LNCaP clone FGC (cell line): Measurements from ENCODE around the gene NPC2.
A peak's percentile ranks its signal among the peaks of the same experiment; 100 is the strongest.
"Not testable (repeated sequence)": the region's sequence is repeated elsewhere in the genome, so short reads cannot be mapped to it uniquely, and the experiment has no call there.

Experiments
- DNase-seq: peaks from one replicate; pipeline ENCODE4 v3.0.0-alpha.2; 2011; ENCODE audit warnings: low read depth
- H3K4me3 ChIP-seq: 2 replicates; pipeline ENCODE4 v1.5.1; 2011; ENCODE audit warnings: mild to moderate bottlenecking, low read depth, low read length, control low read depth
- TF ChIP-seq, protein P1 (sequence below): IDR thresholded peaks from 2 replicates; pipeline ENCODE4 v1.5.1; 2012; ENCODE audit warnings: mild to moderate bottlenecking; ENCODE audit not compliant: control insufficient read depth, insufficient read depth; ENCODE audit errors: extremely low read depth

Gene NPC2

GRCh38 chr14:74492776-74493342 is at the start of gene NPC2:
NPC2 (minus strand) TSS chr14:74493305; CDS start chr14:74493274, 31 bp downstream.
- TF ChIP-seq, protein P1, sequence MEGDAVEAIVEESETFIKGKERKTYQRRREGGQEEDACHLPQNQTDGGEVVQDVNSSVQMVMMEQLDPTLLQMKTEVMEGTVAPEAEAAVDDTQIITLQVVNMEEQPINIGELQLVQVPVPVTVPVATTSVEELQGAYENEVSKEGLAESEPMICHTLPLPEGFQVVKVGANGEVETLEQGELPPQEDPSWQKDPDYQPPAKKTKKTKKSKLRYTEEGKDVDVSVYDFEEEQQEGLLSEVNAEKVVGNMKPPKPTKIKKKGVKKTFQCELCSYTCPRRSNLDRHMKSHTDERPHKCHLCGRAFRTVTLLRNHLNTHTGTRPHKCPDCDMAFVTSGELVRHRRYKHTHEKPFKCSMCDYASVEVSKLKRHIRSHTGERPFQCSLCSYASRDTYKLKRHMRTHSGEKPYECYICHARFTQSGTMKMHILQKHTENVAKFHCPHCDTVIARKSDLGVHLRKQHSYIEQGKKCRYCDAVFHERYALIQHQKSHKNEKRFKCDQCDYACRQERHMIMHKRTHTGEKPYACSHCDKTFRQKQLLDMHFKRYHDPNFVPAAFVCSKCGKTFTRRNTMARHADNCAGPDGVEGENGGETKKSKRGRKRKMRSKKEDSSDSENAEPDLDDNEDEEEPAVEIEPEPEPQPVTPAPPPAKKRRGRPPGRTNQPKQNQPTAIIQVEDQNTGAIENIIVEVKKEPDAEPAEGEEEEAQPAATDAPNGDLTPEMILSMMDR: no peak
- H3K4me3 ChIP-seq: peak within 1 kb of the TSS; percentile 96
- no peak for DNase-seq

DNA sequence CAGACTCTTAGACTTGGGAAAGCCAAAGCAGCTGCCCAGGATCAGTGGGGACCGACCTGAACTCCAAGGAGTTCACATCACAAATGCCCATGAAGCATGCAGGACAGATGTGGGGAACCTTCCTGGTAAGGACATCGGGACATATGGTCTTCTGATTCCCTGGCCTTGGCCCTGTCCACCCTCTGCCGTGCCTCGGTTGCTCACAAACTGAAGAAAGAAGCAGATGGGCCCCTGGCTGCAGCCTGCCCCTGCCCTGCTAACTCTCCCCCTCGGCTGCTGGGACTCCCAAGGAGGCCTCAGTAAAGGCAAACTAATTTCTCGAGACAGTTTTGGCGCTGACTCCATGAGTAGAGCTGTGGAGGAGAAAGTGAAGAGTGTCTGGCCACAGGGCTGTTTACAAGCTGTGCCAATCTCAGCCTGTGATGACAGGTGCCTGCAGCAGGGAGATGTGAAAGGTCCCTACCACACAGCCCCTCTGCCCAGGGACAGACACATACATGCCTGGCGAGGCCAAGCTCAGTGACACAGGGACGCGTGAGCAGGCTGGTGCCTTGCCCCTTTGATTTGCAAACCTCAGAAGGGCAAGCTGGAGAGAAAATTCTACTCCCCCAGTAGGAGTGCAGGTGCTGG is 49.1 kb upstream of the NPC2 start:
- H3K4me3 ChIP-seq: no peak overlapping the region
- TF ChIP-seq, protein P1: no peak
- DNase-seq: no peak

DNA sequence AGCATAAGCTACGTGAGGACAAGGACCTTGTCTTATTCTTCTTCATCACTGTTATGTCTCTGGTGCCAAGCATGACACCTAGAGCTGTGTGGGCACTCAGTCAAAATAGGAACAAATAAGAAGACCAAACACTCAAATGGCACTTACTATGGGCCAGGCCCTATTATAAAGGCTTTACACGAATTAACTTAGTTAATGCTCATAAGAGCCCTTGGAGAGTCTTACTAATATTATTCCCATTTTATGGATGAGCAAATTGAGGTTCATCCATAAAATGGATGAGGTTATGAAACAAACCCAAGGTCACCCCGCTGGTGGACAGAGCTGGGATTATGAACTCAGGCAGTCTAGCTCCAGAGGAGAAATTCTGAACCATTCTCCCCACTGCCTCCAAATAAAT is 48.1 kb upstream of the NPC2 start:
- TF ChIP-seq, protein P1: no peak
- DNase-seq: no peak
- no peak overlapping the region for H3K4me3 ChIP-seq

- H3K4me3 ChIP-seq: no peak overlapping the region
- DNase-seq: no peak
- TF ChIP-seq, protein P1: no peak
Measured at GRCh38 chr14:74539503-74539902, 46.4 kb upstream of the NPC2 start.

GRCh38 chr14:74538411-74539391 is 45.6 kb upstream of the NPC2 start:
- DNase-seq: no peak
- TF ChIP-seq, protein P1: no peak
- no peak overlapping the region for H3K4me3 ChIP-seq

- not testable (repeated sequence) for H3K4me3 ChIP-seq, DNase-seq
Measured at GRCh38 chr14:74536336-74536735, 43.2 kb upstream of the NPC2 start.

- no peak for DNase-seq
- TF ChIP-seq, protein P1: no peak
- no peak overlapping the region for H3K4me3 ChIP-seq
Measured at GRCh38 chr14:74535756-74536325, 42.7 kb upstream of the NPC2 start.
